ENCODE data around the gene MAPK8.
A peak's percentile ranks its signal among the peaks of the same experiment; 100 is the strongest.
"Not testable (repeated sequence)": the region's sequence is repeated elsewhere in the genome, so short reads cannot be mapped to it uniquely, and the experiment has no call there.

The MAPK8 gene

DNA sequence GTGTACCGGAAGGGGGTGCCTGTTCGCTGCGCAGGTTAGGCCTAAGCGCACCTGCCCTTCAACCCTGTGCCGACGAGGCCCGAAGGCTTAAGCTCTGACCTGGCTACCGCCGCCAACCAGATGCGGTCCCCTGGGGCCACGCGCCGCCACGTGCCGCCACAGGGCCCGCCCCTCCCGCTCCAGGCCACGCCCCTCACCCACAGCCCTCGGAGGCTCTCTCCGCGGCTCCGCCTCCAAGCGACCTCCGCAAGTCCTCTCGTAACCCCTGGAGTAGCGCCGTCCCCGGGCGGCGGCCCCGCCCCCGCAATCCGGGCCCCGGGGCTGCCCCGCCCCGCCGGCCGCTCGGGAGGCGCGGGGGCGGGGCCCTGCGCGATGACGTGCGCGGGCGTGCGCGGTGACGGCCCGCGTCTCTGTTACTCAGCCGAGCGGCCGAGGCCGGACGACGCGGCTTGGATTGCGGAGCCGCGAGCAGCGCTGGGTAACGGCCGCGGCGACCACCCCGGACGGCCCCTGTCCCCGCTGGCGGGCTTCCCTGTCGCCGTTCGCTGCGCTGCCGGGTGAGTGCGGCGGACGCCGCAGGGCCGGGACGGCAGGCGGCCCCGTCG is at the start of gene MAPK8:
Gene MAPK8, plus strand, starts transcription at position 413 of the 605 bp plus-strand sequence. CDS start 94,984 bp downstream, outside the sequence.
- peak; percentile 95 for DNase-seq (ENCODE audit: insufficient read length, low spot score)
- peak; percentile 26 for FAIRE-seq

DNA sequence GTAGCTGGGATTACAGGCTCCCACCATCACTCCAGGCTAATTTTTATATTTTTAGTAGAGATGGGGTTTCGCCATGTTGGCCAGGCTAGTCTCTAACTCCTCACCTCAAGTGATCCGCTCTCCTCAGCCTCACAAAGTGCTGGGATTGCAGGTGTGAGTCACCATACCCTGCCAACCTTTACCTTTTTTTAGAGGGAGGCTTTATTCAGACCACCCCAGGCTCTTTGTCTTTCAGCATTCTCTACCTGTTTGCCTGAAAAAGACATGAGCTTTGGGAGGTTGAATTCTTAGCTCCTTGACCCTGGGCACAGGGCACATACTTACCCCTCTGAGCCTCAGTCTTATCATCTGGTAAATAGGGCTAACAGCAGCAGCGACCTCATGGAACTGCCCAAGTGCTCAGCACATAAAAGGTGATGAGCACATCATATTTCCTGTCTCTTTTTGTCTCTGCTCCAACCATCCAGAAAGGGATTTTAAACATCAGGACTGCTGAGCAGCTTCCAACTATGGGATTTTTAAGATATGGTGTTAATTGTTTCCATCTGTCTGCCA is 49.0 kb upstream of the MAPK8 start:
- DNase-seq (ENCODE audit: insufficient read length, low spot score) (no peak), FAIRE-seq (no peak)

DNA sequence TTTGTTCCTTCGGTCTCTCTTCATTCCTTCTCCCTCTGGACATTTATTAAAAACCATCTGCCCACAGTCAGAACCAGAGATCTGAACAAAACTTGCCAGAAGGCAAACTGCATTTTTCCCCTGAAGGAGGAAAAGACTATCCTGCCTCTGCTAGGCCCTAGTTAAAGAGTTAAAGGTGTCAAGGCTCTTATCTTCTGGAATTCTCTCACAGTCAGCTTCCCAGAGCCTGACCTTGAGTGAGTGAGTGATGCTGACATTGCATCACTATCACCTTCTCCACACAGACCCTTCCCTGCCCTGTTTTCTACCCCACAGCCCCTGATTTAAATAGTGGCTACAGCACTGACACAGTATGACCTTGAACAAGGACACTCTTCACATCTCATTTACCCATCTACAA is 48.4 kb upstream of the MAPK8 start:
- no peak for FAIRE-seq

DNA sequence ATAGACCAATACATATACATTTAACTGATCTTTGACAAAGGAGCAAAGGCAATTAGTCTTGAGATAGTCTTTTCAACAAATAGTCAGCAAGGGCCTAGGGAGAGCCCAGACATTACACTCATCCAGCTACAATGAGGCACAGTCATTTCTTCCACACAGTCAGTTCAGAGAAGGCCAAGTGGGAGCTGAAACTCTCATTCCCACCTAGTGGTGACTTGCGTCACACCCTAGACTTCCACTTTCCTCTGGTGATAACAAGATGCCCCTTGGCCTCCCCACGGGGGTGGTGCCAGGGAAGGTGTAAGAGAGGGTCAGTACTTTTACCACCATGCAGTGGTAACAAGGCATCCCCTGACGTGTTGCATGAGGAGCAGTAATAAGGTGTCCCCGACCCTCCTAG is 39.9 kb upstream of the MAPK8 start:
- FAIRE-seq: no peak

More for the DNA sequence above, 48.4 kb upstream of the MAPK8 start:
- no peak for DNase-seq (ENCODE audit: insufficient read length, low spot score)

DNA sequence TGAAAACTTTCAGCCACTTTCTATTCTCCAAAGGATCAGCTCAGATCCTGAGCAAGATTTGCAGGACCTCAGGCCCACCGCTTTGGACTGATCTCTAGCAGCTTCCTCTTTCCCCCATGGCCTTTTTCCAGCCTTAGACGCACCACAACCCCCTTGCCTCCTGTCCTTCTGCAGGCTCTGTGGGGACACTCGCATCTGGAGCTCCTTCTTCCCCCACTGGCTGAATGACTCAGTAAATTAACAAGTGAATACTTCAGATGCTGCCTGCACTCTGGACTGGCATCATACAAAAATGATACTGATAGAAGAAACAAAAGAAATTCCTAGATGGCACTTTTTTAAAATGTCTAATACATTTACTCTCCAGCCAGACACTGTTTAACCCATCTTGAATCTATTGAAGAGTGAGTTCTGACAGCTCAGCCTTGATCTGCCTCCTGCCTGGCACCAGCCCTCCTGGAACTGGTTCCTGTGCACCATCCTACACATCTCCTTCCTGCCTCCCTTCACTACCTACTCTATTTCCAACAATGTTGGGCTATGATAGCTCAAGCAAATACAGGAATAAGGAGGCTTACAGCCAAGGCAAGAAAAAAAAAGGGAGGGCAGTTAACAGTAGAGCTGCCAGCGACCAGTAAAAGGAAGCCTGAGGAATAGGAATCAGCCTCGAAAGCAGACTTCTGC is 35.3 kb upstream of the MAPK8 start:
- DNase-seq (ENCODE audit: insufficient read length, low spot score) (no peak), FAIRE-seq (no peak)

More for the DNA sequence above, 39.9 kb upstream of the MAPK8 start:
- no peak for DNase-seq (ENCODE audit: insufficient read length, low spot score)

DNA sequence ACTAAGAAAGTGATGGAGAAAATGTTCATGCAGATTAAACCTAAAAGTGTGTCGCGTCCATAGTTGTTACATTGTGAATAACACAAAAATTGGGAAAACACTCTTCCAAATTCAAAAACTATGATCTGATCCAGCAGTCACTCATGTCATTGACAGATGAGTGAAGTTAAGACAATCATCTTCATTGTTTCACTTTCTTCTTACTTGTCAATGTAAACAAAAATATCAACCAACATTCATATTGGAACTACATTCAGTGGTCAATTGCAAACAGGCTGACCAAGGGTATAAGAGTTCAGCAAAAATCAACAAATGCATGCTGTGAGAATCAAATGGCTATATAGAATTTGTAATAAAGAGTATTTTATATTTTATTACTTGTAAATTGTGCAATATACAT is 33.8 kb upstream of the MAPK8 start:
- no peak for DNase-seq (ENCODE audit: insufficient read length, low spot score)
- FAIRE-seq: peak; percentile 21

DNA sequence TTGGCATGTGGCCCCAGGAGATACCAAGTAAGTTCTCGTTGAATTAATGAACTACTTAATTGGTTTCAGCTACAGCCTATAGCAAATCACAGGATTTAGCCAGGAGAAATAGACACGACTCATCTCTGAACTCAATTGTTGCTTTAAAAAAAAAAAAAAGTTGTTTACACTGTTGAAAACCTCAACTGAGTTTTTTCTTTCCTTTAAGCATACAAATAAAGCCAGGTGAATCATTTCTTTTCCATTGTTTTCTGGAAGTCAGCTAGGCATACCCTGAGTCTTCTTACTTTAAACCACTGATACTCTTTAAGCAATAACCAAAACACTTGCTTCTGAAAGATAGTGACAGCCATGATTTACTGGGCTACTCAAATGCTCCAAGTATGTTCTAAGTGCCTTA is 32.7 kb upstream of the MAPK8 start:
- DNase-seq (ENCODE audit: insufficient read length, low spot score) (no peak), FAIRE-seq (no peak)

DNA sequence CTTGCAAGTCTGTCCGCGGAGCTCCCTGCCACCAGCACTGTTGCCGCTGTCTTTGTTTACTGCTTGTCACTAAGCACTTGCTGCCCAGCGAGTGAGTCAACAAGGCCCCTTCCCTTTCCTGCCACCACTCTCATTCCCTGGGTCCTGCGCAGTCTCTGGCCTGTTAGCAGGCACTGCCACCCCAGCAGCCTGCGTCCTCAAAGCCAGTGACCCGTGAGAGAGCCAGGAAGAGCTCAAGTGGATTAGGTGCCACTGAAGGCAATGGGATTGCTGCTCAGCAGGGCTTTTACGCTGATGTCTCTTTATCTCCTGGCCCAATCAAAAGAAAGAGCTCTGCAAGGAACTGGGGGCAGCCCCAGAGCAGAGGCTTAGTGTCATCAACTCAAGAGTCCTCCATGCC is 31.8 kb upstream of the MAPK8 start, which contains the start of gene FRMPD2:
Gene FRMPD2, minus strand, starts transcription at position 61 of the 400 bp plus-strand sequence. CDS start 129 bp downstream, outside the sequence.
- FAIRE-seq: no peak
- no peak for DNase-seq (ENCODE audit: insufficient read length, low spot score)

DNA sequence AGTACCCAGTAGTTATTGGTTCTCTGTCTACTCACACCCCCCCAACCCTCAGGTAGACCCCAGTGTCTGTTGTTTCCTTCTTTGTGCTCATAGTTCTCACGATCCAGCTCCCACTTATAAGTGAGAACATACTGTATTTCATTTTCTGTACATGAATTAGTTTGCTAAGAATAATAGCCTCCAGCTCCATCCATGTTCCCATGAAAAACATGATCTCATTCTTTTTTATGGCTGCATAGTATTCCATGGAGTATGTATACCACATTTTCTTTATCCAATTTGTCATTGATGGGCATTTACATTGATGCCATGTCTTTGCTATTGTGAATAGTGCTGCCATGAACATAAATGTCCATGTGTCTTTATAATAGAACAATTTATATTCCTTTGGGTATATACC is 29.4 kb upstream of the MAPK8 start:
- FAIRE-seq: no peak

DNA sequence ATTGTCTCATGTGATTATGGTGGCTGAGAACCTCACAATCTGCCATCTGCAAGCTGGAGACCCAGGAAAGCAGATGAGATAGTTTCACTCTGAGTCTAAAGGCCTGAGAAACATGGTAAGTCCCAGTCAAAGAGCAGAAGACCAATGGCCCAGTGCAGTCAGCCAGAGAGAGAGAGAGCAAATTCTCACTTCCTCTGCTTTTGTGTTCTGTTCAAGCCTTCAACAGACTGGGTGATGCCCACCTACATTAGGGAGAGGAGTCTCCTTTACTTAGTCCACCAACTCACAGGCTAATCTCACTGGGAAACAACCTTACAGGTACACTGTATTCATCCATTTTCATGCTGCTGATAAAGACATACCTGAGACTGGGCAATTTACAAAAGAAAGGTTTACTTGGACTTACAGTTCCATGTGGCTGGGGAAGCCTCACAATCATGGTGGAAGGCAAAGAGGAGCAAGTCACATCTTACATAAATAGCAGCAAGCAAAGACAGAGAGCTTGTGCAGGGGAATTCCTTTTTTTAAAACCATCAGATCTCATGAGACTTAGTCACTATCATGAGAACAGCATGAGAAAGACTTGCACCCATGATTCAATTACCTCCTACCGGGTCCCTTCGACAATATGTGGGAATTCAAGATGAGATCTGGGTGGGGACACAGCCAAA is 27.3 kb upstream of the MAPK8 start:
- no peak for DNase-seq (ENCODE audit: insufficient read length, low spot score)
- peak; percentile 91 for FAIRE-seq

More for the DNA sequence above, 29.4 kb upstream of the MAPK8 start:
- no peak for DNase-seq (ENCODE audit: insufficient read length, low spot score)

DNA sequence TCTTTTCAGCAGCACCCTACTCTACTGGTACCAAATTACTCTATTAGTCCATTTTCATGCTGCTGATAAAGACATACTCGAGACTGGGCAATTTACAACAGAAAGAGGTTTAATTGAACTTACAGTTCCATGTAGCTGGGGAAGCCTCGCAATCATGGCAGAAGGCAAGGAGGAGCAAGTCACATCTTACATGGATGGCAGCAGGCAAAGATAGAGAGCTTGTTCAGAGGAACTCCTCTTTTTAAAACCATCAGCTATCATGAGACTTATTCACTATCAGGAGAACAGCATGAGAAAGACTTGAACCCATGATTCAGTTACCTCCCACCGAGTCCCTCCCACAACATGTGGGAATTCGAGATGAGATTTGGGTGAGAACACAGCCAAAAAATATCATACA is 24.8 kb upstream of the MAPK8 start:
- DNase-seq (ENCODE audit: insufficient read length, low spot score); FAIRE-seq: not testable (repeated sequence)

DNA sequence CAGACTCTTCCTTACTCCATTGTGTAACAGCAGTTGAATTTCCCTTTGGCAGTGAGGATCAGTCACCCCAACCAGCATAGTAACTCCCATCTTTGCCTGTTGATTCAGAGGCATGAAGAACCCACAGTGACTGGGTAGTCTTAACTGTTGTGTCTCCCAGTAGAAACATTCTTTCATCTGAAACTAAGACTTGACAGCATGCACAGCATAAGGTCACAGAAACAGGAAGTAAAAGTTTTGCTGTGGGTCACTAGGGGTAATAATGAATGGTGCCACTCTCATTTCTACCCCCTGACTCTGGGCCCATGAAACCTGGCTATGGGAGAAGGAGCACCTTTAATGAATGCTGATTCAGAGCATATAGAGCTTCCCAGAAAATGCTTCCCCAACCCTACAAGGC is 23.6 kb upstream of the MAPK8 start:
- DNase-seq (ENCODE audit: insufficient read length, low spot score) (peak; percentile 19), FAIRE-seq (peak; percentile 89)

DNA sequence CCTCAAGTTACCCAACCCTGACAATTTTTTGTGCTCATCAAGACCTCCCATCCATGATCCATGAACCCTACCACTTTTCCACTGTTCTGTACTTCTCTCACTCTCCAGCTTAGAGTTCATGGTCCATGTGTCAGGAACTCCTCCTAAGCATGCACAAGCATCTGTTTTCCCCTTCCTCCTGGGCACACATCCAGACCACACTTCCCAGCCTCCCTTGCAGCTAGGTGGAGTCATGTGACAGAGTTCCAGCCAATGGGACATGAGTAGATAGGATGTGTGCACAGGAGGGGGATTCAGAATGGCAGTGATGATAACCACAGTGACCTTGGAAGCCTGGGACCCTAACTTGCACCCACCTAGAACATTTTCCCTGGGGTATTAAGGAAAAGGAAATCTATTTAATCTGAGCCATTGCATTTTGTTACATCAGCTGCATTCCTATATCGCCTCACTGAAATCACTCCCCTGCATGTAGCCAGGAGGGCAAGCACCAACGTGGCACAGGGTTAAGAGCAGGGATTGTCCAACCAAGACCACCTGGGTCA is 22.4 kb upstream of the MAPK8 start:
- no peak for FAIRE-seq
- no peak for DNase-seq (ENCODE audit: insufficient read length, low spot score)

DNA sequence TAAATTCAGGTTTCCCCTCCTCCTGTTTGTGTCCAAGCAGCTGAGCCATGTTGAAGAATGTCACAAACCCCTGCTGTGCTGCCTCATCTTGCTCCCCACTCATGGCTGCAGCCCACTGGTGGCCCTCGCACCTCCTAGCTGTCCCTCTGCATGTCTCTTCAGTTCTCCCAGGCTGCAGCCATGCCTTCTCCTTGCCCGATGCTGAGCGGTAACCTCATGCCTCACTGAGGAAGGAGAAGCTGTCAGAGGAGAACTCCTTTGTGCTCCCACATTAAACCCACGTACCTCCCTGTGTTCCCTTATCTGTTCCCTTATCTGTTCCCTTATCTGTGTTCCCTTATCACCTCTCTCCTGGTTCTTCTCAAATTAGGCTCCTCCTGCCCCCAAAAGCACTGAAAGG is 21.7 kb upstream of the MAPK8 start:
- no peak for DNase-seq (ENCODE audit: insufficient read length, low spot score)
- FAIRE-seq: no peak

DNA sequence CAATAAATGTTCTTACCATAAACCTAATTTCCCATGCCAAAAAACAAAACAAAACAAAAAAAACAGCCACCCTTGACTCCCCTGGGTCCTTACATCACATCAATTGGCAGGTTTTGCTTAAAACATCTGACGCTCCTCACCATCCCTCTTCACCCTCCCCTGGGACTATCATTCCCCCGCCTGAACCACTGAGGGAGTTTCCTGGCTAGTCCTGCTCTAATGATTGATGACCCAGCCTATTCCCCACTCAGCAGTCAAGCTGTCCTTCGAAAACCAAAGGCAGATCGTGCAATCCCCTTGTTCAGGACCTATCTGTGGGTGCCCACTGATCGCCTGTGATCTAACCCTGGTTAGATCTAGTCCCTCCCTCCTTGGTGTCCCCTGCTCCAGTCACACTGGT is 20.8 kb upstream of the MAPK8 start:
- DNase-seq (ENCODE audit: insufficient read length, low spot score) (no peak), FAIRE-seq (peak; percentile 11)

DNA sequence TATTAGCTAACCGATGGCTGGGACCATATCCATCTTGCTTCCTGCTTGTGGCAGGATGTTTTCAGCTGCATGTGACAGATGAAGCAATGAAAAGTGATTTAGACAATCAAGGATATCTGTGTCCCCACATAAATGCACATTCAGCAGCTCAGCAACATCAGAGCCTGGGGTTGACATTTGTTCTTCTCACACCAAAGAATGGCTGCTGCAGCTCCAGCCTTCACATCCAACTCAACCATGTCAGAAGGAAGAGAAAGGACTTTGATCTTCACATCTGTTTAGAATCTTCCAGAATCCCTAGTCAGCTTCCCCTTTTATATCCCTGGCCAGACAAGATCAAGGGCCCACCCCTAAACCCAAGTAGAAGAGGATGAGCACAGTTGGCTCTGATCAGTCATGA is 20.1 kb upstream of the MAPK8 start:
- FAIRE-seq (no peak), DNase-seq (ENCODE audit: insufficient read length, low spot score) (no peak)

DNA sequence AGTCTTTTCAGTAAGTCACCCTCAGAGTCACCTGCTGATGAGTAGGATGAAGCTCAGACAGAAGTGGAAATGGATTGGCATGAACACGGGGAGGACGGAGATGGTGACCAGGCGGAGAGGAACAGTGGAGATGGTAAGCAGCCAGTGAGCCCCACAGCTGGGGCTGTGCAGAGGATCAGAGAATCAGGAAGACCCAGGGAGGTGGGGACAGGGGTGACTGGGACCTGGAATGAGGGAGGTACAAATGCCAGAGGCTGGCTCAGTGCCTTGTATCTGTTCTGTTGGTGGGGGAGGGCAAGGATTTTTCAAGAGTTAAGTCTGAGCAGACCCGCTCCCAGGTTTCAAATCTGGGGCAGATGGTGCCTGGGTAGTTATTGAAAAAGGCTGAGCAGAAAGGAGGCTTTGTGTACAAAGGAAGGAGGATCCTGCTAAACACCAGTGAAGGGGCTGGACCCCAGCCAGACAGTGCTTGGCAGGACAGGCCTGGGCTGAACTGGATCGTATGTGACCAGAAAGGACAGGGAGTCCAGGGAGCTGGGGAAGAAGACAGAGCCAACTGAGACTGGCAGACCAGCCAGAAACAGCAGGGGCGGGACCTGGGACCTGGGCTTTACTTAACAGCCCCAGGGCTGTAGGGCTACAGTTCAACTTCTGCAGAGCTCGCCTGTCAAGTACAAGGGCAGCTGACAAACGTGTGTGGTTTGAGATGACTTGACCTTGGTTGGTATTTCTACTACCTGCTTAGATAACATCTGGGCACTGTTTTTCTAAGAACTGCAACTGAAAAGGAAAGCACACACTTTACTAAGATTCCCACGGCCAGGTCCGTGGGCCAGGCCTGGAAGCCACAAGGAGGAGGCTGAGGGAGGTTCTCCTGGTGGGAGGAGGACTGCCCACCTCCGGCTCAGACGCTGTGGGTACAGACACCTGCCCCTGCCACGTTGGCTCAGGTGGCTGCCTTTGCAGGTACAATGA is 18.8 kb upstream of the MAPK8 start:
- no peak for FAIRE-seq
- DNase-seq (ENCODE audit: insufficient read length, low spot score): no peak

DNA sequence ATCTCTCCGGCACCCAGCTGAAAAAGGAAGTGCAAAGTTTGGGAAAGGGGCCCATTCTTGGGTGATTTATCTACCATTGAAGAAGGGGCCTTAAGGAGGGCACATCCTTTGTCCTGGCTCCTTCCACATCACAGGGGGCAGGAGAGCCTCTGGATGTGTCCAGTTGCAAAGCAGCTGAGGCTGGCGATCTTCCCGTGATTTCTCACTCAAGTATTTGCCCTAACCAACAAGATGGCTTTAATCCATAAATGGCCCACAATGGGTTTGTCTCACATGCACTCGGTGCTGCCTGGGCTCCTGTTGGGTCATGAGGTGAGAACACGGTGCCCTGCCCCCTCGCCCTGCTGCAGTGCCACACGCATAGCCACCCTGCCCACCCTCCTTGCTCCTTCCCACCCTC is 17.8 kb upstream of the MAPK8 start:
- no peak for DNase-seq (ENCODE audit: insufficient read length, low spot score)

DNA sequence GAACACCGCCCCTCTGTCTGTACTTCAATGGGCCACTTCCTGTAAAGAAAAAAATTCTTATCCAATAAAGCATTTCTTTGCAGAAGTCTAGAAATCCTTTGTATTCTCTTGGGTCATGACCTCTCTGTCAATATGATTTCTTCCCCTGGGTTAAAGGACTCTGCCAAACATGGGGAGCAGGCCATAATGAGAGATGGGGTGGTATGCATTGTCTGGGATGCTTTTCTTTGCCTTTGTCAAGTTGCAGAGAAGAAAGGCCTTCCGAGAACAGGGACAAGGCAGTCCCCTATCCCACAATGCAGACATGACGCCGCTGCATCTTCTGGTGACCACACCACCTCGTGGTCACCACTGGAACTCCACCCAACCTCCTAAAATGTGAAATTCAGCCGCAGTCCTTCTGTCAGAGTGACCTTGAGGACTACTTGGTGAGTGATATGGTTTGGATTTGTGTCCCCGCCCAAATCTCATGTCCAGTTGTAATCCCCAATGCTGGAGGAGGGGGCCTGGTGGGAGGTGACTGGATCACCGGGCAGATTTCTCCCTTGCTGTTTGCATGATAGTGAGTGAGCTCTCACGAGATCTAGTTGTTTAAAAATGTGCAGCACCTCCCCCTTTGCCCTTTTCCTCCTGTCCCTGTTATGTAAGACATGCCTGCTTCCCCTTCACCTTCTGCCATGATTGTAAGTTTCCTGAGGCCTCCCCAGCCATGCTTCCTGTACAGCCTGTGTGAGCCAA is 16.8 kb upstream of the MAPK8 start:
- FAIRE-seq (peak; percentile 67), DNase-seq (ENCODE audit: insufficient read length, low spot score) (peak; percentile 24)

More for the DNA sequence above, 17.8 kb upstream of the MAPK8 start:
- no peak for FAIRE-seq

Measured in GM19239 (cell line).